Esophagus muscularis mucosa (tissue), 4 donors: ENCODE data around the gene FBXW8. TPM values are rescaled to one million over a fixed set of nuclear protein-coding genes. Genes with fewer than 3 reads are reported as not detected.

Source experiments
- DNase-seq: peaks from one replicate; pipeline ENCODE4 v3.0.0-alpha.2; 2017; ENCODE audit errors: extremely low spot score
- H3K27ac ChIP-seq, 4 donors: fragments of 200-600 bp; sonication (generic); replicated peaks in 1 of 4; 1 replicate in 3 of 4; 2 replicates in 1 of 4; pipeline ENCODE4 v1.5.1; 2016 to 2019; ENCODE audit warnings: mild to moderate bottlenecking in 1 of 4
- H3K27me3 ChIP-seq, 4 donors: fragments of 200-600 bp; sonication (generic); one replicate each; pipeline versions ENCODE4 v1.5.1 to v1.6.0; 2016 to 2019
- H3K36me3 ChIP-seq, 4 donors: fragments of 200-600 bp; sonication (generic); one replicate each; pipeline ENCODE4 v1.5.1; 2016 to 2019
- H3K4me1 ChIP-seq, 4 donors: fragments of 200-600 bp; sonication (generic); one replicate each; pipeline ENCODE4 v1.5.1; 2016 to 2019
- H3K4me3 ChIP-seq, 4 donors: fragments of 200-600 bp; sonication (generic); 1 replicate in 2 of 4; 2 replicates in 2 of 4; pipeline ENCODE4 v1.5.1; 2016 to 2019; ENCODE audit warnings: mild to moderate bottlenecking in 4 of 4, moderate library complexity in 1 of 4
- H3K9me3 ChIP-seq, 4 donors: fragments of 200-600 bp; sonication (generic); 1 replicate in 3 of 4; 2 replicates in 1 of 4; pipeline ENCODE4 v1.5.1; 2016 to 2019
- CTCF ChIP-seq, 3 experiments: fragments of 200-600 bp in 2 of 3; fragments of 450-650 bp in 1 of 3; sonication (generic) in 2 of 3; IDR thresholded peaks; one replicate each; pipeline ENCODE4 v1.5.1; 2017 to 2019; ENCODE audit warnings: antibody characterized with exemption in 3 of 3, mild to moderate bottlenecking in 2 of 3, moderate library complexity in 1 of 3
- EP300 ChIP-seq: sonication (generic); formaldehyde crosslinking; IDR thresholded peaks from one replicate; pipeline ENCODE4 v1.6.1; 2017; ENCODE audit warnings: antibody characterized with exemption
- POLR2A ChIP-seq: fragments of 450-650 bp; IDR thresholded peaks from one replicate; pipeline ENCODE4 v1.6.1; 2017; ENCODE audit warnings: antibody characterized with exemption, moderate library complexity, mild to moderate bottlenecking, low read depth
- POLR2AphosphoS5 ChIP-seq, 2 donors: sonication (generic); formaldehyde crosslinking; IDR thresholded peaks; one replicate each; pipeline ENCODE4 v1.6.1; 2017; ENCODE audit warnings: antibody characterized with exemption in 2 of 2
- WGBS: methylation state at CpG from one replicate; pipeline ENCODE4 v1.1.5; 2018; 5-methylcytosine and 5-hydroxymethylcytosine counted together
- intact Hi-C: fragments of 100-400 bp; cut with DNase I; formaldehyde crosslinking; loops from one replicate; pipeline ENCODE4 v1.15.1; 2023
- total RNA-seq, 4 donors: library from RNA; depleted of rRNA; stranded (reverse); fragments of >200 nt; gene quantifications; one replicate each; pipeline versions ENCODE4 v1.1.0 to v1.2.1, GENCODE V29; 2016

The FBXW8 gene
- total RNA-seq, 4 donors from 2014 or later = 11.9 to 13.9 (median 13.3) TPM

- Histone ChIP-seq H3K36me3 (peaks cover 3 to 28% (median 11%) of the 10 kb centered on the region in 4 donors), H3K4me3 (no peak overlapping the region), H3K9me3 (no peaks in the 10 kb centered on the region), H3K27ac (no peak overlapping the region), H3K27me3 (no peaks in the 10 kb centered on the region), H3K4me1 (peaks cover 0 to 17% (median 11%) of the 10 kb centered on the region in 4 donors)
- no peak for DNase-seq
- TF ChIP-seq POLR2A (no peak), POLR2AphosphoS5 (IDR thresholded peaks at IDR 0.05) (no peak), EP300 (no peak), CTCF (IDR thresholded peaks at IDR 0.05) (no peak)
- intact Hi-C loops = no loop called here
- 83% methylated on average over 4 of the region's 4 CpGs for WGBS
Observed at GRCh38 chr12:116962197-116962596, 51.4 kb downstream of the FBXW8 start.

GRCh38 chr12:116962783-116963356 lies 52.1 kb downstream of the FBXW8 start:
- no peaks in the 10 kb centered on the region for H3K27me3 ChIP-seq
- peaks cover 4 to 35% (median 12%) of the 10 kb centered on the region in 4 donors for H3K36me3 ChIP-seq
- intact Hi-C loops = no loop called here
- no peaks in the 10 kb centered on the region for H3K9me3 ChIP-seq
- TF ChIP-seq POLR2AphosphoS5 (IDR thresholded peaks at IDR 0.05) = no peak
- no peak for TF ChIP-seq POLR2A
- TF ChIP-seq CTCF (IDR thresholded peaks at IDR 0.05) = no peak
- no peak for TF ChIP-seq EP300
- H3K27ac ChIP-seq = no peak overlapping the region
- WGBS = 98% methylated on average over 8 of the region's 9 CpGs
- peaks cover 0 to 17% (median 11%) of the 10 kb centered on the region in 4 donors for H3K4me1 ChIP-seq
- no peak for DNase-seq
- H3K4me3 ChIP-seq = no peak overlapping the region

- Histone ChIP-seq H3K4me1 (peaks cover 0 to 17% (median 11%) of the 10 kb centered on the region in 4 donors), H3K4me3 (no peak overlapping the region), H3K27me3 (no peaks in the 10 kb centered on the region), H3K27ac (peak overlapping the region in 1 of 4 donors; percentile 42), H3K9me3 (no peaks in the 10 kb centered on the region), H3K36me3 (peaks cover 4 to 36% (median 13%) of the 10 kb centered on the region in 4 donors)
- intact Hi-C loops = no loop called here
- DNase-seq = no peak
- WGBS = 62% methylated on average over 14 of the region's 14 CpGs
- TF ChIP-seq EP300 (no peak), POLR2A (no peak), CTCF (IDR thresholded peaks at IDR 0.05) (no peak), POLR2AphosphoS5 (IDR thresholded peaks at IDR 0.05) (no peak)
Observed at GRCh38 chr12:116964054-116965050, 53.6 kb downstream of the FBXW8 start.

- Histone ChIP-seq H3K4me1 (peaks cover 0 to 20% (median 14%) of the 10 kb centered on the region in 4 donors), H3K4me3 (no peak overlapping the region), H3K36me3 (peaks cover 4 to 55% (median 17%) of the 10 kb centered on the region in 4 donors), H3K27me3 (no peaks in the 10 kb centered on the region), H3K9me3 (no peaks in the 10 kb centered on the region), H3K27ac (no peak overlapping the region)
- 88% methylated on average over 5 of the region's 5 CpGs for WGBS
- DNase-seq = no peak
- intact Hi-C loops = no loop called here
- no peak for TF ChIP-seq EP300
- no peak for TF ChIP-seq POLR2AphosphoS5 (IDR thresholded peaks at IDR 0.05)
- no peak for TF ChIP-seq CTCF (IDR thresholded peaks at IDR 0.05)
- no peak for TF ChIP-seq POLR2A
Observed at GRCh38 chr12:116968986-116969385, 58.2 kb downstream of the FBXW8 start.
